Testis (tissue), 3 donors: ENCODE results near the gene PIP4K2A. TPM values are rescaled to one million over a fixed set of nuclear protein-coding genes. Genes with fewer than 3 reads are reported as not detected.

ENCODE experiments used
- DNase-seq: peaks from one replicate; pipeline ENCODE4 v3.0.0-alpha.2; 2019
- H3K27ac ChIP-seq, 2 donors: fragments of 200-600 bp; sonication (generic); one replicate each; pipeline ENCODE4 v1.5.1; 2019
- H3K27me3 ChIP-seq: fragments of 200-600 bp; sonication (generic); one replicate; pipeline ENCODE4 v1.5.1; 2019
- H3K36me3 ChIP-seq: fragments of 200-600 bp; sonication (generic); one replicate; pipeline ENCODE4 v1.5.1; 2017; ENCODE audit warnings: low read depth; ENCODE audit errors: missing control alignments
- H3K4me1 ChIP-seq: fragments of 200-600 bp; sonication (generic); one replicate; pipeline ENCODE4 v1.5.1; 2019
- H3K4me3 ChIP-seq, 2 donors: fragments of 200-600 bp; sonication (generic); one replicate each; pipeline ENCODE4 v1.5.1; 2017 to 2019
- H3K9me3 ChIP-seq: fragments of 200-600 bp; sonication (generic); one replicate; pipeline ENCODE4 v1.5.1; 2017
- CTCF ChIP-seq, 3 experiments: fragments of 450-650 bp in 2 of 3; fragments of 200-600 bp in 1 of 3; sonication (generic) in 1 of 3; IDR thresholded peaks; one replicate each; pipeline ENCODE4 v1.5.1; 2016 to 2019; ENCODE audit warnings: antibody characterized with exemption in 3 of 3, mild to moderate bottlenecking in 2 of 3, moderate library complexity in 1 of 3
- POLR2A ChIP-seq: fragments of 450-650 bp; IDR thresholded peaks from one replicate; pipeline ENCODE4 v1.6.1; 2017; ENCODE audit warnings: antibody characterized with exemption, mild to moderate bottlenecking, moderate library complexity
- WGBS, 2 donors: methylation state at CpG; one replicate each; pipeline ENCODE4 v1.1.5; 2018; 5-methylcytosine and 5-hydroxymethylcytosine counted together
- intact Hi-C: fragments of 100-400 bp; cut with DNase I; formaldehyde crosslinking; loops from one replicate; pipeline ENCODE4 v1.15.1; 2023; ENCODE audit warnings: low total_unique reads
- polyA plus RNA-seq: library from polyadenylated mRNA; stranded (reverse); fragments of 350-450 nt; fragmentation: Illumina TruSeq; extraction: RNeasy Lipid Tissue Mini Kit (QIAGEN cat#74804); gene quantifications from one replicate; pipeline ENCODE4 v1.2.3, GENCODE V29; 2014; ENCODE audit warnings: low read depth, low replicate concordance; ENCODE audit not compliant: insufficient read depth
- total RNA-seq, 2 donors: library from RNA; depleted of rRNA; stranded (reverse); fragments of >200 nt; gene quantifications; one replicate each; pipeline ENCODE4 v1.2.3, GENCODE V29; 2016

Gene PIP4K2A
- total and polyA plus RNA-seq, 3 donors from 2014 or later, result 12.6 to 26.0 (median 15.8) TPM

GRCh38 chr10:22740180-22740579, 25.8 kb upstream of the PIP4K2A start:
- 80 to 86% methylated on average over 2 of the region's 2 CpGs for WGBS, 2 donors
- no peak for DNase-seq
- H3K27me3 ChIP-seq, result no peaks in the 10 kb centered on the region
- no peak overlapping the region for H3K4me3 ChIP-seq
- TF ChIP-seq POLR2A (no peak), CTCF (IDR thresholded peaks at IDR 0.05) (no peak)
- intact Hi-C loops, result no loop called here
- no peak overlapping the region for H3K27ac ChIP-seq
- no peaks in the 10 kb centered on the region for H3K36me3 ChIP-seq
- H3K4me1 ChIP-seq, result no peaks in the 10 kb centered on the region
- H3K9me3 ChIP-seq, result no peaks in the 10 kb centered on the region

- TF ChIP-seq POLR2A (no peak), CTCF (IDR thresholded peaks at IDR 0.05) (no peak)
- no peak for DNase-seq
- Histone ChIP-seq H3K27ac (no peak overlapping the region), H3K9me3 (no peaks in the 10 kb centered on the region), H3K27me3 (no peaks in the 10 kb centered on the region), H3K4me1 (no peaks in the 10 kb centered on the region), H3K4me3 (no peak overlapping the region), H3K36me3 (no peaks in the 10 kb centered on the region)
- WGBS, 2 donors, result 73 to 75% methylated on average over 1 of the region's 1 CpG
- intact Hi-C loops, result no loop called here
Observed at GRCh38 chr10:22737587-22737986, 23.2 kb upstream of the PIP4K2A start.

GRCh38 chr10:22736134-22736533, 21.8 kb upstream of the PIP4K2A start:
- no peaks in the 10 kb centered on the region for H3K27me3 ChIP-seq
- TF ChIP-seq POLR2A (no peak), CTCF (IDR thresholded peaks at IDR 0.05) (no peak)
- H3K27ac ChIP-seq, result no peak overlapping the region
- no peak for DNase-seq
- H3K36me3 ChIP-seq, result no peaks in the 10 kb centered on the region
- H3K9me3 ChIP-seq, result no peaks in the 10 kb centered on the region
- intact Hi-C loops, result no loop called here
- no peak overlapping the region for H3K4me3 ChIP-seq
- no peaks in the 10 kb centered on the region for H3K4me1 ChIP-seq

- TF ChIP-seq CTCF (IDR thresholded peaks at IDR 0.05), result no peak
- TF ChIP-seq POLR2A, result no peak
- intact Hi-C loops, result no loop called here
- Histone ChIP-seq H3K9me3 (no peaks in the 10 kb centered on the region), H3K4me3 (no peak overlapping the region), H3K27ac (no peak overlapping the region), H3K4me1 (no peaks in the 10 kb centered on the region), H3K27me3 (no peaks in the 10 kb centered on the region), H3K36me3 (no peaks in the 10 kb centered on the region)
- no peak for DNase-seq
- 95% methylated on average over 3 of the region's 3 CpGs for WGBS, 2 donors
Observed at GRCh38 chr10:22733992-22734391, 19.6 kb upstream of the PIP4K2A start.

GRCh38 chr10:22727663-22728062, 13.3 kb upstream of the PIP4K2A start:
- Histone ChIP-seq H3K27ac (no peak overlapping the region), H3K4me3 (no peak overlapping the region), H3K9me3 (no peaks in the 10 kb centered on the region), H3K36me3 (no peaks in the 10 kb centered on the region), H3K27me3 (no peaks in the 10 kb centered on the region), H3K4me1 (no peaks in the 10 kb centered on the region)
- 76 to 83% methylated on average over 2 to 3 of the region's 3 CpGs for WGBS, 2 donors
- TF ChIP-seq CTCF (IDR thresholded peaks at IDR 0.05), result no peak
- no peak for TF ChIP-seq POLR2A
- no peak for DNase-seq
- intact Hi-C loops, result no loop called here
